GM20431 (cell line): ENCODE measurements around the gene SV2B.

Source experiments
- in situ Hi-C: fragments of 300-500 bp; cut with MseI, MboI; formaldehyde crosslinking; loops from one replicate; pipeline ENCODE4 v1.15.0; 2020; ENCODE audit warnings: low sequenced_read_pairs; ENCODE audit not compliant: unreplicated experiment

The SV2B gene

GRCh38 chr15:91171334-91171733 is 71.3 kb downstream of the SV2B start:
- in situ Hi-C loops, result no loop called here

DNA sequence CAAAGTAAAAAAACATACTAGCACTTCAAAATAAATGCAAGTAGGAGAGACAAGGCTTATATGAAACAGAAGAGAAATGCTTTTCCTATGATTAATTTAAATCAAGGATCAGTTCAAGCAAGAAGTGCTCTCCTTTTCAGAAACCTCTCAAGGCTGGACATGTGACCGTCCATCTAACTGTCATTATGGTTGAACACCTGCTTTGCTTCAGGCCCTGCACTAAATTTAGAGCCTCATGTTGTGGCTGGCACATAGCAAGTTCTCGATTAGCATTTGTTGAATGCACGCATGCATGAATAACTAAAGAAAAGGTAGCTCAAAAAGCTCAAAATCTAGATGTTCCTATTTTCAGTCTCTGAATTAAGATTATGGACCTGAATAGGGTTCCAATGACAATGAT is 82.0 kb downstream of the SV2B start:
- in situ Hi-C loops, result no loop called here

DNA sequence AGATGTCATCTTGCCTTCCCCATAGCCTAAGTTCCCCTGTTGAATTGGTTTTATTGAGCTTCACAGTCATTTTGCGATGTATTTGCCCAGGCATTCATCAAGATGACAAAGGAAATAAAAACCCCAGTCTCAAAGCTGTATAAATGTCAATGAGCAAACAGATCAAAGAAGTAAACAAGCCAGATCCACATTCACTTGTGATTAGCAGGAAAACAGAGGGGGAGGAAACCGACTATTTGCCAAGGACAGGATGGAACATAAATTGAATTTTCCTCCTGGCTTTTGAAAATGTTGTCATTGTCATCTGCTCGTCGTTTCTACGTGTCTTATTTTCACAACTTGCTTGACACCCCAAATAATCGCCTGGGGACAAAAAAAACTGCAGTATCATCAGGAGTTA is 83.5 kb downstream of the SV2B start:
- in situ Hi-C loops, result no loop called here

DNA sequence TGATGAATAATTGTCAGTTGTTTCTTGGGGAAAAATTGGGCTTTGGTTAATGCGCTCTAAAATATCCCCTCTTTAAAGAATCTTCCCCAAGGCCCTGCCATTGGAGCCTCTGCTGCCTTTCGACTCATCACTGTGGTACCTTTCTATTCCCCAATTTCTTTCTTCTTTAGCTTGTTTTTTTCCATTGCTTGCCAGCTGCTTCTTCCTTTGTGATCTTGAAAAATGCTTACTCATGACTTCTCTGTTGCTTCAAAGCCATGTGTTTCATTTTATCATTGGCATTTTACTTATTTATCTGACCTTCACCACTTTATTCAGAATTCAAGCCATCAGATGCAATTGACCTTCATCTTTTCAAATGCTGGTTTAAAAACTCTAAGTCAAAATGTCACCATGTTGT is 84.4 kb downstream of the SV2B start:
- in situ Hi-C loops, result no loop called here

DNA sequence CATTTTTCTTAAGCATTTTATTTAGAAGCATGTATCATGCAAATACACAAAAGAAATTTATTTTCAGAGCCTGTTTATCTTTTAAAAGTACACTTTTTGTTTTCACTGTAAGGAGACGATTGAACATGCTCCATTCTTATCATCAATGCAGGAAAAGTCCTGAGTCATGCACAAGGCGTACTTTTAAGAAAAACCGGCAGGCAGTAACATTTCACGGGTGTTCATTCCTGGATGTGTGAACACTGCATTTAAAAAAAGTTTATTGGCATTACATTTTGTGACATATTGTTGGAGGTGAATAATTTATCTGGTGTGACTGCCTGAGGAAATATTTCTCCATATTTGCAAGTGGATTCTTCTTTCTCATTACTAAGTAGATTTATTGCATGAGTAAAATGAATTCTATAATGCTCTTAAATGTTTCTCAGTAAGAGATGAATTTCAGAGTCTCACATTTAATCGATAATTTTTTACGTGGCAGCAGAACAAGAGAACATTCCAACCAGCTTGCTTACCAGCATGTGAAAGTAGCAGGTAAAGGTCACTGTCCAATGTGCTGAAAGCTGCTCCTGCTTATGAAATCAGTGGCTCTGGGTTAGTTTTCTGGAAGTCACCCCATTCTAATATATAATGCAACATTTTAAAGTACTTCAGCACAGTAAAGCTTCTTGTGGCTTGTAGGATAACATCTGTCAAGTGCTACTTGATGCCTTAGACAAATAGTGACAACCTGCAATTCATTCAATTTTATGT is 87.0 kb downstream of the SV2B start:
- in situ Hi-C loops, result no loop called here

GRCh38 chr15:91192285-91192684 is 92.2 kb downstream of the SV2B start:
- in situ Hi-C loops, result no loop called here

GRCh38 chr15:91192690-91193377 is 92.8 kb downstream of the SV2B start:
- in situ Hi-C loops, result no loop called here

DNA sequence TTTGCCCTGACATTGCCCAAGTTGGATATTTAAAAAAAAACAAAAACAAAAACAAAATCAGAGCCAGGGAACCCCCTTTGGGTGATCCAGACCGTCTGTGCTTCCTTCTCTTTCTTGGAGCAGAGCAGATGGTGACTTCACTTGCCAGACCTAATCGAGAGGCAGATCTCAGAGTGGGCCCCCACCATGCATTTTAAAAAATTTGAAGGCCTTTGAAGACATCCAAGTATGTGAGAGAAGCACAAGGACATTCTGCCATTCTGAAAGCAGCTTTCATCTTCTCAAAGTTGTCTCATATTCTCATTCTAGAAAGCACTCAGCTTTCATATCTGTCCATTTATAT is 93.3 kb downstream of the SV2B start:
- in situ Hi-C loops, result no loop called here

GRCh38 chr15:91196127-91196526 is 96.1 kb downstream of the SV2B start:
- in situ Hi-C loops, result no loop called here

DNA sequence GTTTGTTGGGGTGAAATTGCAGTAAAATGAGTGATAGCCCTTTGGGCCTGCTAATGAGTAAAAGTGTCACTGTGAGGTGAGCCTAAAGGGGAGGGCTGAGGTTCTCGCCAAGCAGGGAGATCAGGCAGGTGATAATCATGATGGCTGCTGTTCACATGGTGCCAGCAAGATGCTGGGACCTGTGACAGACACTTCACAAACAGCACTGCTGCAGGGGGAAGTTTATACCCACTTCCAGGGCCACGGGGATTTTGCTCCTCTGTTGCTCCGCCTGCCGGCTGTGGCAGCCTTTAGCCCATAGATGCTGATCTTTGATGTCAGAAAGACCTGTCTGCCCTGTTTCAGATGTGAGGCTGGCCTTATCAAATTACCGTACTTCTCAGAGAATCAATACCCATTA is 96.7 kb downstream of the SV2B start:
- in situ Hi-C loops, result no loop called here

GRCh38 chr15:91199511-91199910 is 99.5 kb downstream of the SV2B start:
- in situ Hi-C loops, result no loop called here

- in situ Hi-C loops, result no loop called here
Observed at GRCh38 chr15:91200101-91200754, 100.2 kb downstream of the SV2B start.

GRCh38 chr15:91202510-91203102 is 102.5 kb downstream of the SV2B start:
- in situ Hi-C loops, result no loop called here

DNA sequence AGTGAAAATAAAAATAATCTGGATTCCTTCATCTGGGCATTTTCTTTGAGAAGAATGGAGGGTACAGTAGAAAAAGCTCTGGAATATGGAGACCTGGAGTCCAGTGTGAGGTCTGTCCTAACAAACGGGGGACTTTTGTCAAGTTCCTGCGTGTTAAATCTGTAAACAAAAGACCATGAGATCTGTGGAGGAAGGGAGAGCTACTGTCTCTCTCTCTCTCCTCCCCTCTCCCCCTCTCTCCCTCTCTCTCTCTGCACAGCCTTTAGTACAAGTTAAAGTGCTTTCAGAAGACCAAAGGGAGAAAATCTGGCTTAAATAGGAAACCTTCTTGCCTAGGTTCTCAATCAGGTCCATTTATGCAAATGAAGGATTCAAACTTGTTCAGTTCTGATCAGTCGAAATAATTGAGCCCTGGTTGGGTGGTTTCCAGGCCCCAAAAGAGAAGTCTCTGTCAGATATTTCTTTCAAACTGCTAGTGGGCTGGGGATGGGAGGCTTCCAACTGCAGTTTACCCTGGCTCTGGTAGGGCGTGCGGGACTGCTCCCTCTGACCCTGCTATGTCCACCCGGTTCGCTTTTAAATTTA is 103.7 kb downstream of the SV2B start:
- in situ Hi-C loops, result no loop called here

DNA sequence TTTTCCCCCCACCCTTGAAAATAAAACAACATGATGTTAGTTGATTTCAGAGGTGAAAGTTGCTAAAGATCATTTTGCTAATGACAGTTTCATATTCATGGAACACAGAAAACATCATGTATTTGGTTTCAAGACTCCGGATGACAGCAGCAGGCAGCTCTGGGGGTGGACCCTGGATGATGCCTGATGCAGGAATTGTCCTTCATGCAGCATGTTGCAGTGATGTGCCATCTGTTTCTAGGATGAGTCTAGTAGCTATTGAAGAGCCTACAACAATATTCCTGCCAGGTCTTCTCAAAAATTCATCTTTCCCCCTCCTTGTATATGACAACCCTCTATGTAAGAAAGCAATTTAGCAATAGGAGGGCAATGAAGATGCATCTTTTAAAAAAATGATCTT is 108.3 kb downstream of the SV2B start:
- in situ Hi-C loops, result no loop called here

DNA sequence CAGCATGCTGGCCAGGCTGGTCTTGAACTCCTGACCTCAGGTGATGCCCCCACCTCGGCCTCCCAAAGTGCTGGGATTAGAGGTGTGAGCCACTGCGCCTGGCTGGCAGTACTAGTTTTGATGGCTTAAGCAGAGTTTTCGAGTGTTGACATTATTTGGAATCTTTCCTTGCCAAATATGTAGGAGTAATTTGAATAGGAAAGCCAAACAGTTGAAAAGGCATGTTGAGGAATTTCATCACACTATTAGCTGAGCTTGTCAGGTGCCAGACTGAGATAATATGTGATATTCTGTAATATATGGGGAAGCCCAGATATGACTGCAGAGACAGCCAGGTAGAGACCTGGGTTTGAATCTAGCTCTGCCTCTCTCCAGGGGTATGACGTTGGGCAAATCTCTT is 109.3 kb downstream of the SV2B start:
- in situ Hi-C loops, result no loop called here

- in situ Hi-C loops, result no loop called here
Observed at GRCh38 chr15:91209726-91210125, 109.7 kb downstream of the SV2B start.

GRCh38 chr15:91214675-91215590 is 114.9 kb downstream of the SV2B start:
- in situ Hi-C loops, result no loop called here

DNA sequence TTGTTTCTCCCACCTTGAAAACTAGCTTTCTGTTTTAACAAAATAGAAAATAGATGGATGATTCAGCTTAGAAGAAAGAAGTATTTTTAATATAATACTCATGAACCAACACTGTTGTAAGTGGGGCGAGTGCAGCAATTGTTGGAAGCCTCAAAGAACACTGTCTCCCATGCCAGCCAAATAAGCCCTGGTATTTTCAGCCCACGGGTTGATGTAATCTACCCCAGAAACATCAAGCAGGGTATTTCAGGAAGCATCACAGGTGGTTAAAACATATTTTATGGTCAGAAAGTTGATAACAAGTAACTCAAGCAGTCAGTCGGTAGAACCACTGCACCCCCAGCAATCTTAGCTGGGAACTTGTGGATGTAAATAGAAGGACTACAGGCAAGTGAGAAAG is 115.9 kb downstream of the SV2B start:
- in situ Hi-C loops, result no loop called here

- in situ Hi-C loops, result no loop called here
Observed at GRCh38 chr15:91219206-91219605, 119.1 kb downstream of the SV2B start.
